H1 (cell line): ENCODE data around the gene ATP2A3. TPM values are rescaled to one million over a fixed set of nuclear protein-coding genes. Genes with fewer than 3 reads are reported as not detected.

ENCODE experiments used
- CTCF ChIA-PET: fragments of 300-600 bp; sonication (Branson Sonifier 250); formaldehyde crosslinking; loops from one replicate; lab custom pipeline; 2021; ENCODE audit not compliant: partially characterized antibody; lab: Charles Lee
- POLR2A ChIA-PET: fragments of 300-600 bp; sonication (Branson Sonifier 250); formaldehyde crosslinking; loops from one replicate; lab custom pipeline; 2021; ENCODE audit warnings: inconsistent platforms; ENCODE audit not compliant: partially characterized antibody; lab: Charles Lee
- DNase-seq, 2 experiments: peaks; one replicate each; pipeline versions ENCODE4 v3.0.0 to v3.0.0-alpha.2; 2010 to 2022; ENCODE audit warnings: low spot score in 2 of 2, low read depth in 1 of 2, mixed read lengths in 1 of 2
- FAIRE-seq: peaks from 2 replicates; lab custom pipeline; 2011; peaks lifted over from hg19 to GRCh38; lab: Jason Lieb, UNC
- H2AFZ ChIP-seq: 2 replicates; pipeline ENCODE4 v1.8.1; 2012; ENCODE audit warnings: low read length, inconsistent platforms
- H2AK5ac ChIP-seq: 2 replicates; pipeline ENCODE4 v1.6.1; 2013; ENCODE audit warnings: low read depth, low read length
- H2BK120ac ChIP-seq: replicated peaks from 2 replicates; pipeline ENCODE3; 2013; ENCODE audit warnings: low read depth, low read length, inconsistent platforms
- H2BK12ac ChIP-seq: 2 replicates; pipeline ENCODE4 v1.6.1; 2013; ENCODE audit warnings: low read depth, low read length
- H2BK15ac ChIP-seq: 2 replicates; pipeline ENCODE4 v1.6.1; 2013; ENCODE audit warnings: low read length
- H2BK20ac ChIP-seq: 2 replicates; pipeline ENCODE4 v1.6.1; 2013; ENCODE audit warnings: low read length
- H2BK5ac ChIP-seq: 2 replicates; pipeline ENCODE4 v1.6.1; 2013; ENCODE audit warnings: low read depth, low read length
- H3K14ac ChIP-seq: 2 replicates; pipeline ENCODE4 v1.6.1; 2013; ENCODE audit warnings: inconsistent platforms; ENCODE audit not compliant: insufficient read length
- H3K18ac ChIP-seq: 2 replicates; pipeline ENCODE4 v1.6.1; 2013; ENCODE audit warnings: low read length; ENCODE audit errors: extremely low read depth
- H3K23ac ChIP-seq: 2 replicates; pipeline ENCODE4 v1.6.1; 2013; ENCODE audit warnings: inconsistent platforms; ENCODE audit not compliant: insufficient read length
- H3K23me2 ChIP-seq: 2 replicates; pipeline ENCODE4 v1.6.1; 2013; ENCODE audit warnings: low read depth, low read length
- H3K27ac ChIP-seq: 2 replicates; pipeline ENCODE4 v1.6.1; 2011; ENCODE audit warnings: low read depth, low read length, inconsistent platforms
- H3K27me3 ChIP-seq, 4 experiments: replicated peaks in 1 of 4; 1 replicate in 1 of 4; 2 replicates in 3 of 4; pipeline versions ENCODE4 v1.6.1 to v1.8.1; 2011 to 2013; ENCODE audit warnings: low read length in 3 of 4, mild to moderate bottlenecking in 3 of 4, inconsistent platforms in 2 of 4, mixed read lengths in 2 of 4, moderate library complexity in 1 of 4; ENCODE audit not compliant: control insufficient read depth in 3 of 4, insufficient read depth in 3 of 4; ENCODE audit errors: extremely low read depth in 1 of 4
- H3K36me3 ChIP-seq, 4 experiments: 2 replicates each; pipeline versions ENCODE4 v1.6.1 to v1.8.1; 2011 to 2013; ENCODE audit warnings: mild to moderate bottlenecking in 4 of 4, low read length in 3 of 4, moderate library complexity in 2 of 4, control low read depth in 1 of 4, inconsistent platforms in 1 of 4; ENCODE audit not compliant: insufficient read depth in 4 of 4, control insufficient read depth in 2 of 4
- H3K4ac ChIP-seq: replicated peaks from 2 replicates; pipeline ENCODE3; 2013; ENCODE audit warnings: low read length, low read depth, mixed read lengths, inconsistent platforms; ENCODE audit not compliant: insufficient read length
- H3K4me1 ChIP-seq, 4 experiments: replicated peaks in 1 of 4; 1 replicate in 1 of 4; 2 replicates in 3 of 4; pipeline versions ENCODE4 v1.6.1 to v1.8.1; 2011 to 2013; ENCODE audit warnings: low read length in 3 of 4, inconsistent platforms in 2 of 4, mixed read lengths in 1 of 4; ENCODE audit not compliant: insufficient read depth in 4 of 4, control insufficient read depth in 3 of 4
- H3K4me2 ChIP-seq, 2 experiments: 2 replicates each; pipeline versions ENCODE4 v1.6.1 to v1.8.1; 2011 to 2013; ENCODE audit warnings: low read depth in 2 of 2, low read length in 2 of 2, control low read depth in 1 of 2, inconsistent platforms in 1 of 2, mild to moderate bottlenecking in 1 of 2; ENCODE audit not compliant: insufficient read depth in 1 of 2
- H3K4me3 ChIP-seq, 4 experiments: fragments of 200-600, 300-600 bp in 1 of 4; sonication (generic), shearing (Covaris generic), sonication (Bioruptor Twin) in 1 of 4; 2 replicates each; pipeline versions ENCODE4 v1.5.1 to v1.8.1; 2011 to 2016; ENCODE audit warnings: low read length in 4 of 4, low read depth in 3 of 4, control low read depth in 2 of 4, inconsistent platforms in 2 of 4, mild to moderate bottlenecking in 2 of 4, mixed read lengths in 1 of 4, moderate library complexity in 1 of 4; ENCODE audit not compliant: insufficient read depth in 2 of 4; ENCODE audit errors: extremely low read depth in 1 of 4
- H3K56ac ChIP-seq: replicated peaks from 2 replicates; pipeline ENCODE3; 2013; ENCODE audit warnings: low read depth, mild to moderate bottlenecking, mixed read lengths, low read length, inconsistent platforms; ENCODE audit not compliant: insufficient read length
- H3K79me1 ChIP-seq: 2 replicates; pipeline ENCODE4 v1.6.1; 2013; ENCODE audit warnings: low read depth, low read length, control low read depth
- H3K79me2 ChIP-seq, 2 experiments: 2 replicates each; pipeline versions ENCODE4 v1.6.1 to v1.8.1; 2012 to 2013; ENCODE audit warnings: low read length in 2 of 2, mild to moderate bottlenecking in 2 of 2, inconsistent platforms in 1 of 2; ENCODE audit not compliant: insufficient read depth in 2 of 2, control insufficient read depth in 1 of 2
- H3K9ac ChIP-seq, 4 experiments: replicated peaks in 1 of 4; 1 replicate in 1 of 4; 2 replicates in 3 of 4; pipeline versions ENCODE4 v1.6.1 to v1.8.1; 2011 to 2013; ENCODE audit warnings: low read depth in 3 of 4, low read length in 3 of 4, control low read depth in 2 of 4, mild to moderate bottlenecking in 2 of 4, moderate library complexity in 2 of 4, inconsistent platforms in 1 of 4; ENCODE audit errors: extremely low read depth in 1 of 4
- H3K9me3 ChIP-seq, 2 experiments: 2 replicates each; pipeline versions ENCODE4 v1.6.1 to v1.8.1; 2012 to 2013; ENCODE audit warnings: mild to moderate bottlenecking in 2 of 2, moderate library complexity in 2 of 2, control low read depth in 1 of 2, inconsistent platforms in 1 of 2, low read depth in 1 of 2, low read length in 1 of 2, mixed read lengths in 1 of 2; ENCODE audit not compliant: insufficient read depth in 2 of 2
- H4K20me1 ChIP-seq, 2 experiments: replicated peaks in 1 of 2; 2 replicates each; pipeline versions ENCODE3 to v1.8.1; 2011 to 2013; ENCODE audit warnings: inconsistent platforms in 2 of 2, low read length in 2 of 2, mild to moderate bottlenecking in 1 of 2; ENCODE audit not compliant: insufficient read depth in 2 of 2, control insufficient read depth in 1 of 2
- H4K5ac ChIP-seq: 2 replicates; pipeline ENCODE4 v1.6.1; 2013; ENCODE audit warnings: low read length, low read depth, mixed read lengths, inconsistent platforms; ENCODE audit not compliant: insufficient read length
- H4K8ac ChIP-seq: 2 replicates; pipeline ENCODE4 v1.8.0; 2013; ENCODE audit warnings: mild to moderate bottlenecking, moderate library complexity, low read length, inconsistent platforms; ENCODE audit not compliant: insufficient read depth; ENCODE audit errors: extremely low read depth
- H4K91ac ChIP-seq: replicated peaks from 2 replicates; pipeline ENCODE3; 2013; ENCODE audit warnings: low read length, mixed read lengths, inconsistent platforms; ENCODE audit not compliant: insufficient read length
- CHD1 ChIP-seq: IDR thresholded peaks from 2 replicates; pipeline ENCODE4 v1.6.1; 2012; ENCODE audit warnings: low read depth, low read length, improper control_type of control experiment
- MAX ChIP-seq: IDR thresholded peaks from 2 replicates; pipeline ENCODE4 v1.6.1; 2012; ENCODE audit warnings: inconsistent platforms
- WGBS, 2 experiments: shearing (Covaris generic) in 1 of 2; methylation state at CpG; one replicate each; pipeline versions ENCODE4 v1.1.6 to v1.1.7; 2013 to 2015; ENCODE audit warnings: low lambda C conversion rate in 2 of 2, mixed read lengths in 2 of 2, inconsistent platforms in 1 of 2, low coverage in 1 of 2, missing lambda C conversion rate in 1 of 2; ENCODE audit not compliant: insufficient replicate concordance in 2 of 2, insufficient coverage in 1 of 2, insufficient read length in 1 of 2; ENCODE audit errors: extremely low coverage in 1 of 2, missing lambda C conversion rate in 1 of 2; 5-methylcytosine and 5-hydroxymethylcytosine counted together
- polyA plus RNA-seq, 7 experiments: library from polyadenylated mRNA; depleted of rRNA in 3 of 7; stranded (reverse) in 5 of 7; unstranded in 2 of 7; fragments of >200 nt in 5 of 7; fragments of 200-250 nt in 2 of 7; gene quantifications; 1 replicate in 5 of 7; 2 replicates in 1 of 7; 4 replicates in 1 of 7; pipeline versions ENCODE4 v1.2.1 to v1.2.3, GENCODE V29; 2011 to 2013; ENCODE audit warnings: missing spikeins in 2 of 7, mixed read lengths in 2 of 7
- total RNA-seq: library from RNA; stranded (reverse); fragmentation: NEBNext Ultra II Directional; extraction: Animal tissue kit (Norgen Biotek cat#: 25700); gene quantifications from 2 replicates; pipeline ENCODE4 v1.2.1, GENCODE V29; 2021

The ATP2A3 gene
- total and polyA plus RNA-seq, 2 of the 8 experiments (the other 6 are each of a cell fraction or from before 2014, with no cell fraction given), result 18.4 to 32.5 TPM

DNA sequence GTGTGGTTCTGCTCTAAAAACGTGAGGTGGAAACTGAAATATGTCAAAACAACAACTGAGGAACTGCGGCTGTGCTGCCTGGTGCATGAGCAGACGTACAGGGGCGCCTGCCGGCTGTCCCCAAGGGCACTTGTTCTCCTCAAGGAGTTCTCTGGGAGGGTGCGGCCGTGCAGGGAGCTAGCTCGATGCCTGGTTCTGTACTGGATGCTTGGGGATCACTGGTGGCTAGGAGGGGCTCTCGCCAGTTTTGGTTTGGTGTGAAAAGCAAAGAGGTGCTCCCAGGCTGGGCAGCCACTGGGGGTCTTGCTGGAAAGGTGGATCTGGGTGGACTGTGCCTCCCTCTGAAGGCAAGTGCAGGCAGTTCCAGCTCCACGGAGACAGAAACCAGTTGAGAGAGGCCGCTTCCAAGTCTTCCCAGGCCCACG is 41.9 kb upstream of the ATP2A3 start:
- Histone ChIP-seq H2AFZ (no peak overlapping the region), H3K9ac (no peak overlapping the region), H3K27ac (no peak overlapping the region), H3K4ac (no peak overlapping the region), H2BK15ac (no peak overlapping the region), H4K20me1 (no peaks in the 10 kb centered on the region), H3K23ac (no peak overlapping the region), H4K8ac (no peak overlapping the region), H2BK5ac (no peak overlapping the region), H4K91ac (no peak overlapping the region), H2BK12ac (no peak overlapping the region), H3K4me2 (no peak overlapping the region), H3K27me3 (no peaks in the 10 kb centered on the region), H3K23me2 (no peaks in the 10 kb centered on the region), H2BK20ac (no peak overlapping the region), H3K56ac (no peak overlapping the region), H3K4me1 (peaks cover 0 to 16% (median 9%) of the 10 kb centered on the region in 4 experiments; a peak in 6 of 7 replicates), H3K79me2 (no peaks in the 10 kb centered on the region), H2BK120ac (no peak overlapping the region), H3K4me3 (no peak overlapping the region), H3K9me3 (no peaks in the 10 kb centered on the region), H3K79me1 (no peaks in the 10 kb centered on the region), H3K14ac (no peak overlapping the region), H3K36me3 (peaks cover 0 to 7% (median 2%) of the 10 kb centered on the region in 4 experiments; a peak in 2 of 8 replicates), H4K5ac (no peak overlapping the region), H2AK5ac (no peak overlapping the region), H3K18ac (no peak overlapping the region)
- no peak for FAIRE-seq
- 94% methylated on average over 12 of the region's 12 CpGs; no CpG with 5 or more reads in 1 of the 2 experiments for WGBS, 2 experiments
- POLR2A ChIA-PET, result interaction anchor here (0.7 to 2.5 kb wide), 3 partner anchors 71 to 89 kb away, joined by 3 to 5 read pairs (median 5); no protein-coding TSS in a partner anchor
- DNase-seq, result no peak
- CTCF ChIA-PET, result interaction anchor here (0.7 to 8.3 kb wide), 18 partner anchors 8 to 269 kb away, joined by 3 to 102 read pairs (median 5); partner anchors contain the start of gene P2RX1
- no peak for TF ChIP-seq CHD1
- TF ChIP-seq MAX, result no peak
